ENCODE data around the gene NECAB3.

The NECAB3 gene

GRCh38 chr20:33675136-33675959 is 1.1 kb upstream of the NECAB3 start:
- peaks cover 48% of the 10 kb centered on the region for H3K4me1 ChIP-seq (ENCODE audit: control insufficient read depth, low read length)
- peaks cover 10% of the 10 kb centered on the region; the same call in 1 of the 2 replicates for H4K20me1 ChIP-seq (ENCODE audit: control insufficient read depth, insufficient read depth, low read depth, low read length)
- H3K27ac ChIP-seq (ENCODE audit: low read depth, low read length) = peak overlapping the region; percentile 40
- peak overlapping the region; percentile 63 for H3K4me2 ChIP-seq (ENCODE audit: low read length)
- H3K9me3 ChIP-seq (ENCODE audit: control insufficient read depth, insufficient read depth, low read length) = no peaks in the 10 kb centered on the region
- peaks cover 25% of the 10 kb centered on the region for H3K79me2 ChIP-seq (ENCODE audit: control insufficient read depth, low read length)
- H3F3A ChIP-seq (ENCODE audit: control insufficient read depth, insufficient read depth) = peaks cover 35% of the 10 kb centered on the region
- H3K9me2 ChIP-seq (replicated peaks; ENCODE audit: control insufficient read depth, low read length) = no peaks in the 10 kb centered on the region
- peak overlapping the region; percentile 84 for H3K4me3 ChIP-seq (ENCODE audit: low read length)
- TF ChIP-seq CTCF (IDR thresholded peaks at IDR 0.05; ENCODE audit: low read depth, low read length, poor library complexity, severe bottlenecking) = no peak
- H3K27me3 ChIP-seq (ENCODE audit: control insufficient read depth, low read length) = no peaks in the 10 kb centered on the region
- peaks cover 57% of the 10 kb centered on the region for H3K36me3 ChIP-seq (ENCODE audit: control insufficient read depth, low read length)

GRCh38 chr20:33673410-33674293 is 576 bp downstream of the NECAB3 start:
- no peak for TF ChIP-seq EZH2phosphoT487 (IDR thresholded peaks at IDR 0.05; ENCODE audit: borderline replicate concordance, low read length)
- no peak for TF ChIP-seq CTCF (IDR thresholded peaks at IDR 0.05; ENCODE audit: low read depth, low read length, poor library complexity, severe bottlenecking)
- no peak overlapping the region for H3K27ac ChIP-seq (ENCODE audit: low read depth, low read length)
- no peaks in the 10 kb centered on the region for H3K9me3 ChIP-seq (ENCODE audit: control insufficient read depth, insufficient read depth, low read length)
- no peaks in the 10 kb centered on the region for H3K27me3 ChIP-seq (ENCODE audit: control insufficient read depth, low read length)
- H3K79me2 ChIP-seq (ENCODE audit: control insufficient read depth, low read length) = peaks cover 13% of the 10 kb centered on the region
- peaks cover 48% of the 10 kb centered on the region for H3K36me3 ChIP-seq (ENCODE audit: control insufficient read depth, low read length)
- H3K4me3 ChIP-seq (ENCODE audit: low read length) = peak overlapping the region; percentile 84
- H3F3A ChIP-seq (ENCODE audit: control insufficient read depth, insufficient read depth) = peaks cover 31% of the 10 kb centered on the region
- H3K9me2 ChIP-seq (replicated peaks; ENCODE audit: control insufficient read depth, low read length) = no peaks in the 10 kb centered on the region
- peaks cover 4% of the 10 kb centered on the region; the same call in 1 of the 2 replicates for H4K20me1 ChIP-seq (ENCODE audit: control insufficient read depth, insufficient read depth, low read depth, low read length)
- H3K4me2 ChIP-seq (ENCODE audit: low read length) = peak overlapping the region; percentile 93
- peaks cover 40% of the 10 kb centered on the region for H3K4me1 ChIP-seq (ENCODE audit: control insufficient read depth, low read length)

- peaks cover 48% of the 10 kb centered on the region for H3K36me3 ChIP-seq (ENCODE audit: control insufficient read depth, low read length)
- H3K27me3 ChIP-seq (ENCODE audit: control insufficient read depth, low read length) = no peaks in the 10 kb centered on the region
- peak overlapping the region; percentile 84 for H3K4me3 ChIP-seq (ENCODE audit: low read length)
- peaks cover 28% of the 10 kb centered on the region for H3F3A ChIP-seq (ENCODE audit: control insufficient read depth, insufficient read depth)
- H3K79me2 ChIP-seq (ENCODE audit: control insufficient read depth, low read length) = peaks cover 18% of the 10 kb centered on the region
- peak overlapping the region; percentile 93 for H3K4me2 ChIP-seq (ENCODE audit: low read length)
- no peaks in the 10 kb centered on the region for H3K9me2 ChIP-seq (replicated peaks; ENCODE audit: control insufficient read depth, low read length)
- H4K20me1 ChIP-seq (ENCODE audit: control insufficient read depth, insufficient read depth, low read depth, low read length) = peaks cover 4% of the 10 kb centered on the region; the same call in 1 of the 2 replicates
- no peak overlapping the region for H3K27ac ChIP-seq (ENCODE audit: low read depth, low read length)
- no peaks in the 10 kb centered on the region for H3K9me3 ChIP-seq (ENCODE audit: control insufficient read depth, insufficient read depth, low read length)
- TF ChIP-seq EZH2phosphoT487 (IDR thresholded peaks at IDR 0.05; ENCODE audit: borderline replicate concordance, low read length) = no peak
- TF ChIP-seq CTCF (IDR thresholded peaks at IDR 0.05; ENCODE audit: low read depth, low read length, poor library complexity, severe bottlenecking) = no peak
- H3K4me1 ChIP-seq (ENCODE audit: control insufficient read depth, low read length) = peaks cover 45% of the 10 kb centered on the region
Observed at GRCh38 chr20:33673114-33673409, 1.2 kb downstream of the NECAB3 start.

Data from DOHH2 (cell line).